Ovary (tissue), 3 donors: ENCODE measurements around the gene KRTAP22-2.

ENCODE experiments used
- CTCF ChIP-seq, 3 donors: fragments of 450-650 bp in 2 of 3; fragments of 200-600 bp in 1 of 3; IDR thresholded peaks; one replicate each; pipeline versions ENCODE4 v1.5.1 to v1.8.0; 2016 to 2022; ENCODE audit warnings: antibody characterized with exemption in 3 of 3, mild to moderate bottlenecking in 1 of 3
- EP300 ChIP-seq: sonication (generic); formaldehyde crosslinking; IDR thresholded peaks from one replicate; pipeline ENCODE4 v1.6.1; 2017; ENCODE audit warnings: antibody characterized with exemption
- donor health status: DM: no; HTN: no; CAD: no.

- TF ChIP-seq CTCF (IDR thresholded peaks at IDR 0.05) (no peak), EP300 (no peak)
Observed at GRCh38 chr21:30561264-30561895, 28.8 kb downstream of the KRTAP22-2 start, which contains the start of gene KRTAP19-7.
